H54 (cell line): ENCODE results near the gene AASDH.

Experiments
- DNase-seq: peaks from one replicate; pipeline ENCODE4 v3.0.0; 2011; ENCODE audit warnings: low spot score, mixed read lengths; ENCODE audit not compliant: insufficient read length
- FAIRE-seq: peaks from 3 replicates; lab custom pipeline; 2011; peaks lifted over from hg19 to GRCh38; lab: Jason Lieb, UNC
- POLR2A ChIP-seq: IDR thresholded peaks from 2 replicates; pipeline ENCODE4 v1.6.1; 2011; ENCODE audit warnings: low read depth, mild to moderate bottlenecking, low read length

AASDH gene, protein sequence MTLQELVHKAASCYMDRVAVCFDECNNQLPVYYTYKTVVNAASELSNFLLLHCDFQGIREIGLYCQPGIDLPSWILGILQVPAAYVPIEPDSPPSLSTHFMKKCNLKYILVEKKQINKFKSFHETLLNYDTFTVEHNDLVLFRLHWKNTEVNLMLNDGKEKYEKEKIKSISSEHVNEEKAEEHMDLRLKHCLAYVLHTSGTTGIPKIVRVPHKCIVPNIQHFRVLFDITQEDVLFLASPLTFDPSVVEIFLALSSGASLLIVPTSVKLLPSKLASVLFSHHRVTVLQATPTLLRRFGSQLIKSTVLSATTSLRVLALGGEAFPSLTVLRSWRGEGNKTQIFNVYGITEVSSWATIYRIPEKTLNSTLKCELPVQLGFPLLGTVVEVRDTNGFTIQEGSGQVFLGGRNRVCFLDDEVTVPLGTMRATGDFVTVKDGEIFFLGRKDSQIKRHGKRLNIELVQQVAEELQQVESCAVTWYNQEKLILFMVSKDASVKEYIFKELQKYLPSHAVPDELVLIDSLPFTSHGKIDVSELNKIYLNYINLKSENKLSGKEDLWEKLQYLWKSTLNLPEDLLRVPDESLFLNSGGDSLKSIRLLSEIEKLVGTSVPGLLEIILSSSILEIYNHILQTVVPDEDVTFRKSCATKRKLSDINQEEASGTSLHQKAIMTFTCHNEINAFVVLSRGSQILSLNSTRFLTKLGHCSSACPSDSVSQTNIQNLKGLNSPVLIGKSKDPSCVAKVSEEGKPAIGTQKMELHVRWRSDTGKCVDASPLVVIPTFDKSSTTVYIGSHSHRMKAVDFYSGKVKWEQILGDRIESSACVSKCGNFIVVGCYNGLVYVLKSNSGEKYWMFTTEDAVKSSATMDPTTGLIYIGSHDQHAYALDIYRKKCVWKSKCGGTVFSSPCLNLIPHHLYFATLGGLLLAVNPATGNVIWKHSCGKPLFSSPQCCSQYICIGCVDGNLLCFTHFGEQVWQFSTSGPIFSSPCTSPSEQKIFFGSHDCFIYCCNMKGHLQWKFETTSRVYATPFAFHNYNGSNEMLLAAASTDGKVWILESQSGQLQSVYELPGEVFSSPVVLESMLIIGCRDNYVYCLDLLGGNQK

DNA sequence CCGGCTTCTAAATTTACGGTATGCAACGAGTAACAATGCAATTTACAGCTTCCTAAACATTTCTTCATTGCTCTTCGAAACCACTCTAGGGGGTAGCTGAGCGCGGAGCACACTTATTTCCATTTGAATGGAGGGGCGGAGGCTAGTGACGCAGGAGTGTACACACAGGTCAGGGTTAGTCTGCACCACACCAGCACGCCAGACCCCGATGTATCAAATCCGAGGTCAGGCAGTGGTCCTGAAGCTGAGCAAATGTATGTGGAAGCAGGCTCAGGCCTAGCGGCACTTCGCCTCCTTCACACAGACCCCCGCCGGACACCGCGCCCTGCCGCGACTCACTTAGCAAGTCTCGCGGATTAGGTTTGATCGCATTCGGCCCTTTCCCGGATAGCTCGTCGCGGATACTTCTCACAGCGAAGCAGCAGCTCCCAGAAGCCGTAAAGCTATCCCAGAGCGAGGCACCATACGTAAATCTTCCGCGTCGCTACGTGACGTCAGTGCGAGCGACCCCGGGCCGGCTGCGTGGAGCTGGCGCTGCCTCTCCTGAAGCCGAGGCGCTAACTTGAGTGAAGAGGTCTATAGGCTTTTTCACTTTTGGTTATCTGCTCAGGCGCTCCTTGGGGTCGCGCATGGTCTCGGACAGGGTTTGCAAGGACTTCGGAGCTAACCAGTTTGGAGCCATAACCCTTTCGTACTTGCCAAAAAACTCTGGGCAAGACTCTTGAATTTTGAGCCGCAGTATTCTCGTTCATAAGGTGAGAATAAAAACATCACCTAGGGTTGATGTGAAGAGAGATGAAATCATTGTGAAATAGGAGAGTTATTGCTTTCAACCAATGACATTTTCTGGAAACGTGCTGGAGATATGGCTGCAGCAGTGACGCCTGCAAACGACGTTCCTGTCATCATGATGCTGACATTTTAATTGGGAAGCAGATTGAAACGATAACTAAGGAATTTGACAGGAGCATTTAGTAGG is at the start of gene AASDH:
TSS of gene AASDH (minus strand) at position 469 of the 979 bp plus-strand sequence. CDS start 3,192 bp downstream, outside the sequence.
- peak; percentile 70 for TF ChIP-seq POLR2A
- FAIRE-seq: peak; percentile 67
- DNase-seq: peak; percentile 55

DNA sequence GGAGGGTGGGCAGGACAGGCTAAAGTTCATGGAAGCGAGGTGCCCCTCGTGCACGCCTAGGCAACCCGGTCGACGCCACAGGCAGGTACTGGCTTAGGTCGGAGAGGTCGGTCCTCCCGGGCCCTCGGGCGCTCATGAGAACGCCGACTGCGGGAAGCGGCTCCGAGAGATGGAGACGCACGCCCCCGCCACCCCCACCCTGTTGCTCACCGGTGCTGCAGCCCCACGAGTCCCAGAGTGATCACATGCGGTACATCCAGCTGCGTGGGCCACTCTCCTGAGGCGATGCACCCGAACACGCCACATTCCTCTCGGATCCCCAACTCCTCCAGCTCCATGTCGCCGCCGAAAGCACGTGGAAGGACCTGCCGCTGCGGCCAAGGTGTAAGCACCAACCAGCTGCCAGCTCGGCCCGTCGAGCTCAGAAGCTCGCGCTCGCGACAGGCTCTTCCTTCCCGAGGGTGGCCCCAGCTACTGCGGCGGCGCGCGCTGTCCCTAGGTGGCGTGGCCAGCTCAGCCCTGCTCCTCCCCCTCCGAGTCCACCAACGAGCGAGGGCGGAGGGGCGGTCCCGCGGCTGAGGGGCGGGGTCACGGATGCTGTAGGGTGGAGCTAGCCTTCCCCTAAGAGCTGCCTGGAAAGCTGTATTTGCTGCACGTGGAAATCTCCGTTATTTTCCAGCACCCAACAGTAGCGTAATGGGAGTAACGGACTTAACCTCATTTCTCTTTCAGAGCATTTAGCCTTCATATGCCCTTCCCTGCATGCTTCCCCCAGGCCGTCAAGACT is 48.0 kb upstream of the AASDH start, which contains the start of gene PPAT:
TSS of gene PPAT (minus strand) at position 476 of the 787 bp plus-strand sequence. CDS start at position 338, 138 bp downstream.
- DNase-seq: peak; percentile 77
- TF ChIP-seq POLR2A: peak; percentile 77
- peak; percentile 33 for FAIRE-seq

DNA sequence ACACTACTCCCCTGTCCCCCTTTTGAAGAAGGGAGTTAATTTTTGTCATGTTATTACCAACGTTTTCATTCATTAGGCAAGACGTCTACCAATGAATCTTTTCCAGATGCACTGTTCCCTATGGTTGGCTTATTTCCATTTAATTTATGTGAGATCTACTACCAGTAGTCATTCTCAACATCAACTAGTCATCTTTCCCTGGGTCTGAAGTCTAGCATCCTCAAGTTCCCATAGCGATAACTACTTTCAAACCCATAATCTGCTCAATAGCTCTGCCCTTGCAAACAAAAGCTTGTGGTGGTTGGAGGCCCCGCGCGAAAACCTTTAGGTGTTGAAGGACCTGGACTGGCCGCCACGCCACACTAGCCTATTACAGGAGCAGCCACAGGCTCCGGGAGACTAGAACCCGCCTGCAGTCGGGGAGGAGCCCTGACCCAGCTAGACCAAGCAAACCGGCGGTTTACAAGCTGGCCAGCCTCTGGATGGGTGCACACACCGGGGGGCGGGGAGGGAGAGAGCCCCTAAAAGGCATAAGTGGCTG is 47.4 kb upstream of the AASDH start:
- TF ChIP-seq POLR2A: no peak
- FAIRE-seq: no peak
- DNase-seq: peak; percentile 26

DNA sequence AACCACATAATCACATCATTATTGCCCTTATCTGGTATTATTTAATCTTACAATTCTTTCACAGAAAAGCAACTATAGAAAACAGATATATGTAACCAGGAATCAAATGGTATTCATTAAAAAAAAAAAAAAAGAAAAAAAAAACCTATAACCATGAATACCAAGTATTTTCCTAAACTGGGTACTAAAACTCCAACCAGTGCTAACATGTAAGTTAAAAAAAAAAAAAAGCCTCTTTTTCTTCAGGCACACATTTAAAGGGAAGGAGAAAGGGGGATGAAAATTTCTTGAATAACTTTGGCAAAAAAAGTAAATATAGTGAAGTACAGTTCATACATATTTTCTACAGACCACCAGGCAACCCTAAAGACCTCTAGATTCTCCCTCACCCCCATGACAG is 46.0 kb upstream of the AASDH start:
- DNase-seq: no peak
- no peak for FAIRE-seq
- TF ChIP-seq POLR2A: no peak

DNA sequence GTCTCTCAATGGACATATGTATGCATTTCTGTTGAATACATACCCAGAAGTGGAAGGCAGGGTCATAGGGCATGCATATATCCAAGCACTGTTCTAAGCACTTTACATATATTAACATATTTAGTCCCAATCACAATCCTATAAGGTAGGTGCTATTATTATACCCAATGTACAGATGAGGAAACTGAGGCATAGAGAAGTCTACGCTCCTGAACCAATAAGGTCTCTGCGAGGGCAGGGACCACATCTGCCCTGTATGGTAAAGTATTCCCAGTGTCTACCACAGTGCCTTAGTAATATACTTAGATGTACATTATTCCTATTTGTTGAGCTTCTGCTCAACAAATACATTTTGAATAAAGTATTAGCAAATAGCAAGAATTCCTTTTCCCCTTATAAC is 42.9 kb upstream of the AASDH start:
- no peak for FAIRE-seq
- no peak for TF ChIP-seq POLR2A

DNA sequence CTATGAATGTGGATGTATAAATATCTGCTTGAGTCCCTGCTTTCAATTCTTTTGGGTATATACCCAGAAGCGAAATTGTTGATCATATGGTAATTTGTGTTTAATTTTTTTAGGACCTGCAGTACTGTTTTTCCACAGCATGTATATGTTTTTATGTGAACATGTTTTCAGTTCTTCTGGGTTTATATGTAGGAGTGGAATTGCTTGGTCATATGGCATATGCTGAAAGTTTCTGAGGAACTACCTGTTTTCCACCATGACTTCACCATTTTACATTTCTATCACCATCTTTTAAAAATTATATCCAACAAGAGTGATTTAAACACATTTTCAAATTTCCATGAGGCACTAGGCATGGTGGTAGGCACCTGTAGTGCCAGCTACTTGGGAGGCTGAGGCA is 39.9 kb upstream of the AASDH start:
- TF ChIP-seq POLR2A: no peak
- no peak for DNase-seq
- FAIRE-seq: no peak

More for the DNA sequence above, 42.9 kb upstream of the AASDH start:
- no peak for DNase-seq

DNA sequence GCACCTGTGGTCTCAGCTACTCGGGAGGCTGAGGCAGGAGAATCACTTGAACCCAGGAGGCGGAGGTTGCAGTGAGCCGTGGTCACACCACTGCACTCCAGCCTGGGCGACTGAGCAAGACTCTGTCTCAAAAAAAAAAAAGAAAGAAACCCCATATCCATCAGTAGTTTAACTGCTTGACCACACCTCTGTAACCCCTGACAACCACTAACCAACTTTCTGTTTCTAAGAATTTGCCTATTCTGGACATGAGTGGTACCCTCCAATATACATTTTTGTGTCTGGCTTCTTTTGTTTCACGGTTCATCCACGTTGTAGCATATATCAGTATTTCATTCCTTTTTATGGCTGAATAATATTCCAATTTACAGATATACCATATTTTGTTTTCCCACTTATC is 39.0 kb upstream of the AASDH start:
- DNase-seq (no peak), FAIRE-seq (no peak)
- TF ChIP-seq POLR2A: no peak

DNA sequence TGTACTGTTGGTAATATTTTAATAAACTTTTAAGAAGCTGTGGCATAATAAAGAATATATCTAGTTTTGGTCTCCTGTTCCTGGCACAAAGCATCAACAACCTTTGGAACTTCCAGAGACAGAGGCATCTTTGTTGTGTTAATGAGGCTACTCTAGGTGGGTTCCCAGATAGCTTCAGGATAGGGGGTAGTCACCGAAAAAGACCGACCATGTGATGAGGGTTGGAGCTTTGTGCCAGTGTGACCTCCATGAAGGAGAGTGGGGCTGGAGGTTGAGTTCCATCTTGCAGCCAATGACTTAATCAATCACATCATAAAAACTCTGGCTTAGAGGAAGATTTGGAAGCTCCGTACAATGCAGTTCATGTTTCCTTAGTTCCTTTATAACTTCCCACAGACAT is 38.2 kb upstream of the AASDH start:
- no peak for TF ChIP-seq POLR2A
- DNase-seq (no peak), FAIRE-seq (no peak)

DNA sequence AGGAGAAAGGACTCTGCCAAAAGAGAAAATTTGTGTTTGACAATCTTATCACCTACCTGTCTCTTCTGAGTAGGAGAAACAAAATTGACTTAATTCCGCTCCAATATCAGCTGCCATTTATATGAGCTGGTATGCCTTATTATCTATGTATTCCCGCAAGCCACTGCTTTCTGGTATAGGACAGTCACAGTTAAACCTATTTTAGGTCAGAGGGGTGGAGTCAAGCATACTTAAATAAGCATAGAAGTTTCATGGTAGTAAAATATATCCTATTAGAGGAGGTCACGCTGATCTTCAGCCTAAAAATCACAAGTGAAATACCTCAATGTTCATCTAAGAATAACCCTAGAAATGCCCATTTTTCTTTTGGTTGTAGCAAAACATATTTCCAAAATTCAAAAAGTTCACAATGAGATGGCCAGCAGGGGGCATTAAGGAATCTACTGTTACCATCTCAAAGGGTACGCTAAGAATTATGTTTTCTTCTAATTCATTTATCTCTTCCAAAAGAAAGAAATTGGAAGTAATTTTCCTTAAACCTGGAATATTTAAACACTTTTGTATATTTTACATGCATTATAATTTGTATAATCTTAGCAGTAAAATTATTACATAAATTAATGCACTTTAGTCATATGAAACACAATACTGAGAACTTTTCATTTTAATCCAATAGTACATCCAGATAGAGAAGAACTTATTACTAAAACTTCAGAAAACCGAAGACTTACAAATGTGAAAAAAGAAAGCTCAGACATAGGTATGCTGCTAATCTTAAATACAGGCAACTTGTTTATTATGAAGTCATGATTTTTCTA is 37.6 kb upstream of the AASDH start:
- TF ChIP-seq POLR2A: no peak
- FAIRE-seq (peak; percentile 20), DNase-seq (no peak)

DNA sequence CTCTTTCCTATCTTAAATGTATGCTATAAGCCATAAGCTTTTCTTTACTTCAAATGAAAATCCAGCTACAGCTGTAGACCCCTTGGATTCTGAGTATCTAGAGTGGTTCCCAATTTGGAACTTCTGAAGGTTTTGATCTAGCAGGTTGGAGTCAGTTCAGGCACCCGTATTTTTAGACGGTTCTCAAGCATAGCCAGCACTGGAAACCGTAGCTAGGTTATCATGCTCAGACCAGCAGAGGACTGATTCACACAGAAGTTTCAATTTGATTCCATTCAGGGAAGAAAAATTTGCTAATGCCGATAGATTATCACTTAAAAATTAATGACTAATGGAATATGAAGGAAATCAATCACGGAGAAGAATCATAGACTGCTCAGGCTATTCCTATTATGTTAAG is 36.9 kb upstream of the AASDH start:
- no peak for FAIRE-seq
- no peak for TF ChIP-seq POLR2A
- DNase-seq: no peak

DNA sequence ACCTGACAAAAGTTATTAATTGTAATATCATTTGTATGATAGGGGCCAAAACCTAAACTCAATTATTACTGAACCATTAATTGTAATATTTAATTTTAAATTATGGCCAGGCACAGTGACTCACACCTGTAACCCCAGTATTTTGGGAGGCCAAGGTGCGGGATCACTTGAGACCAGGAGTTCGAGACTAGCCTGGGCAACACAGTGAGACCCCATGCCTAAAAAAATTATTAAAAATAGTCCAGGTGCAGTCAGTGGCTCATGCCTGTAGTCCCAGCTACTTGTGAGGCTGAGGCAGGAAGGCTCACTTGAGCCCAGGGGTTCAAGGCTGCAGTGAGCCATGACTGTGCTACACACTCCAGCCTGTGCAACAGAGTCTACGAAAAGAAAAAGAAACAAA is 30.1 kb upstream of the AASDH start:
- DNase-seq (no peak), FAIRE-seq (no peak)
- TF ChIP-seq POLR2A: no peak
